HepG2 (cell line): ENCODE data around the gene LDB3. TPM values are rescaled to one million over a fixed set of nuclear protein-coding genes. Genes with fewer than 3 reads are reported as not detected.
A peak's percentile ranks its signal among the peaks of the same experiment; 100 is the strongest.

Experiments
- ARHGAP35 ChIP-seq: sonication (generic); formaldehyde crosslinking; IDR thresholded peaks from 2 replicates; pipeline ENCODE4 v1.9.0; 2022; ENCODE audit warnings: mild to moderate bottlenecking, inconsistent platforms, moderate library complexity, missing genetic modification reagents, borderline replicate concordance
- ATF7-NPFF ChIP-seq: sonication (generic); formaldehyde crosslinking; IDR thresholded peaks from 2 replicates; pipeline ENCODE4 v1.8.1; 2023; ENCODE audit warnings: mild to moderate bottlenecking, low read depth, missing genetic modification reagents, moderate library complexity
- FOXC1 ChIP-seq: sonication (generic); formaldehyde crosslinking; IDR thresholded peaks from 2 replicates; pipeline ENCODE4 v1.8.0; 2022; ENCODE audit warnings: mild to moderate bottlenecking, missing genetic modification reagents, borderline replicate concordance
- HNF4G ChIP-seq, 2 experiments: sonication (generic) in 1 of 2; formaldehyde crosslinking in 1 of 2; IDR thresholded peaks; 2 replicates each; pipeline versions ENCODE4 v1.4.0 to v1.6.1; 2011 to 2020; ENCODE audit warnings: borderline replicate concordance in 2 of 2, low read depth in 2 of 2, mild to moderate bottlenecking in 2 of 2, low read length in 1 of 2, missing genetic modification reagents in 1 of 2, moderate library complexity in 1 of 2
- NR2F2 ChIP-seq: IDR thresholded peaks from 2 replicates; pipeline ENCODE4 v1.6.1; 2012; ENCODE audit warnings: low read depth, inconsistent platforms, borderline replicate concordance
- SMC3 ChIP-seq: IDR thresholded peaks from 2 replicates; pipeline ENCODE4 v1.6.1; 2011; ENCODE audit warnings: low read length, improper control_type of control experiment
- SOX13 ChIP-seq, 3 experiments: fragments of 450-650 bp in 1 of 3; sonication (generic) in 1 of 3; formaldehyde crosslinking in 1 of 3; IDR thresholded peaks in 2 of 3; conservative IDR thresholded peaks in 1 of 3; 2 replicates each; pipeline versions ENCODE4 v1.5.0 to v1.6.1; 2016 to 2020; ENCODE audit warnings: antibody characterized with exemption in 1 of 3, mild to moderate bottlenecking in 1 of 3, missing compliant biosample characterization in 1 of 3, missing genetic modification reagents in 1 of 3, moderate library complexity in 1 of 3
- ZFY ChIP-seq: sonication (generic); formaldehyde crosslinking; IDR thresholded peaks from 2 replicates; pipeline ENCODE4 v1.4.0; 2020; ENCODE audit warnings: missing genetic modification reagents
- ZNF124 ChIP-seq: sonication (generic); formaldehyde crosslinking; IDR thresholded peaks from 2 replicates; pipeline ENCODE4 v1.4.0; 2020; ENCODE audit warnings: missing genetic modification reagents
- ZNF333 ChIP-seq: sonication (generic); formaldehyde crosslinking; IDR thresholded peaks from 2 replicates; pipeline ENCODE4 v1.4.0; 2020; ENCODE audit warnings: mild to moderate bottlenecking, missing genetic modification reagents, borderline replicate concordance
- ZNF614 ChIP-seq: IDR thresholded peaks from 2 replicates; pipeline ENCODE4 v1.6.1; 2018; ENCODE audit warnings: missing biosample characterization, missing genetic modification reagents, inconsistent platforms, borderline replicate concordance
- ZNF616 ChIP-seq: sonication (generic); formaldehyde crosslinking; IDR thresholded peaks from 2 replicates; pipeline ENCODE4 v1.5.0; 2020; ENCODE audit warnings: low read depth, mild to moderate bottlenecking, missing genetic modification reagents
- ZNF781 ChIP-seq: sonication (generic); formaldehyde crosslinking; IDR thresholded peaks from 2 replicates; pipeline ENCODE4 v1.5.1; 2020; ENCODE audit warnings: borderline replicate concordance, mild to moderate bottlenecking, missing genetic modification reagents; ENCODE audit errors: not compliant biosample characterization
- polyA plus RNA-seq, 8 experiments: library from polyadenylated mRNA; depleted of rRNA in 3 of 8; stranded (reverse) in 7 of 8; unstranded in 1 of 8; fragments of >200 nt; fragmentation: Illumina TruSeq in 4 of 8; extraction: Trizol in 4 of 8; gene quantifications; 2 replicates each; pipeline versions ENCODE4 v1.2.1 to v1.2.3, GENCODE V29; 2011 to 2016; ENCODE audit warnings: low read depth in 4 of 8, missing spikeins in 1 of 8, mixed read lengths in 1 of 8; ENCODE audit not compliant: insufficient read depth in 1 of 8
- total RNA-seq, 5 experiments: library from RNA; depleted of rRNA; stranded (reverse); fragments of >200 nt; fragmentation: Illumina TruSeq; extraction: Trizol; gene quantifications; 2 replicates each; pipeline ENCODE4 v1.2.3, GENCODE V29; 2016; ENCODE audit warnings: low read depth in 1 of 5
- TF ChIP-seq, protein P1 (sequence below): sonication (generic); formaldehyde crosslinking; IDR thresholded peaks from 2 replicates; pipeline ENCODE4; 2020; ENCODE audit warnings: missing genetic modification reagents, mild to moderate bottlenecking, borderline replicate concordance
- TF ChIP-seq, protein P2 (sequence below): sonication (generic); formaldehyde crosslinking; IDR thresholded peaks from 2 replicates; pipeline ENCODE4 v1.5.0; 2020; ENCODE audit warnings: mild to moderate bottlenecking, missing genetic modification reagents, borderline replicate concordance

Gene LDB3
- total and polyA plus RNA-seq, 2 of the 13 experiments (the other 11 are each of a cell fraction or from before 2014, with no cell fraction given): not detected

DNA sequence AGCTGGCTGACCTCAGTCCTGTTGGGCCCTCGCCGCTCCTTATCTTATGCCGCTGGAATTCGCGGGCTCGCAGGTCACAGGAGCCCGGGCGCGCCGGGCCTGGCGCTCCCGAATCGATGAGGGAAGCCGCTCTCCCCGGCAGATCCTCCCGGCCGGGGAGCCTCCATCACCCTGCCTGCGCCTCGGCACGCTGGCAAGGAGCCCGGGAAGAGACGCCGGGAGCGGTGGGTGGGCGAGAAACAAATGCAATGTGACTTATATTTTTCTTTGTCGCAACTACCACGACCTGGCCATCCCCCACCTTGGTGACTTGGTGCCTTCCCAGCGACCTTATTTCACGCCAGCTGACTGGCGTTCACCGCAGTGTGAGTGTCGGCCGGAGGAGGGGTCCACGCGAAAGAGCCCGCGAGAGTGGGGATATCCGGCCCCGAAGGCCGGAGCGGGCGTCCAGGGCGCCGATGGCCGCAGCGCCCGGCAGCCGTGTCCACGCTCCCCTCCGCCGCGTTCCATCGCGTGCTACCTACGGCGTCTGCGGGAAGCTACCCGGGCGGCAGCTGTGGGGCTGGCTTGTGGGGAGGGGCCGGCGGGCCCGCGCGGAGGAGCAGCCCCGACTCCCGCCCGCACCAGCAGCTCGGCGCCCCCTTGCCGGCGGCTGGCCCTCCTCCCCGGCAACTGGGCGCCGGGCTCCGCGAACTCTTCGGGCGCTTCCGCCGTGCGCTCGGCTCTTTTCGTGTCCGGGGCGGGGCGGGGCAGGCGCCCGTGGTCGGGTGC, 87.6 kb downstream of the LDB3 start (continued):
- TF ChIP-seq ZNF333 (CRISPR knock-in tag) (peak; percentile 80; the same call in 1 of the 2 replicates), ATF7-NPFF (CRISPR knock-in tag) (no peak; the same call in 1 of the 2 replicates), HNF4G (IDR thresholded peaks at IDR 0.05; ENCODE audit: borderline replicate concordance, low read depth, low read length) (peak; percentile 62; the same call in 1 of the 2 replicates), HNF4G (CRISPR knock-in tag; IDR thresholded peaks at IDR 0.05; ENCODE audit: borderline replicate concordance, low read depth) (no peak), FOXC1 (CRISPR knock-in tag) (0 out of 2 replicates have a peak, but pooled peaks have one; percentile 27), ZNF616 (peak; percentile 93), ARHGAP35 (CRISPR knock-in tag) (peak; percentile 18; the same call in 1 of the 2 replicates), ZNF781 (CRISPR knock-in tag) (peak; percentile 68), SOX13 (IDR thresholded peaks at IDR 0.05) (no peak), SOX13 (CRISPR knock-in tag; conservative IDR thresholded peaks at IDR 0.05 in 1 of 2, IDR thresholded peaks at IDR 0.05 in 1 of 2) (peak in 1 of 2 experiments; percentile 10; a peak in 1 of 4 replicates), ZNF614 (no peak), NR2F2 (0 out of 2 replicates have a peak, but pooled peaks have one; percentile 12), ZNF124 (CRISPR knock-in tag) (peak; percentile 78), SMC3 (no peak), ZFY (CRISPR knock-in tag) (peak; percentile 82)
- TF ChIP-seq, protein P1, sequence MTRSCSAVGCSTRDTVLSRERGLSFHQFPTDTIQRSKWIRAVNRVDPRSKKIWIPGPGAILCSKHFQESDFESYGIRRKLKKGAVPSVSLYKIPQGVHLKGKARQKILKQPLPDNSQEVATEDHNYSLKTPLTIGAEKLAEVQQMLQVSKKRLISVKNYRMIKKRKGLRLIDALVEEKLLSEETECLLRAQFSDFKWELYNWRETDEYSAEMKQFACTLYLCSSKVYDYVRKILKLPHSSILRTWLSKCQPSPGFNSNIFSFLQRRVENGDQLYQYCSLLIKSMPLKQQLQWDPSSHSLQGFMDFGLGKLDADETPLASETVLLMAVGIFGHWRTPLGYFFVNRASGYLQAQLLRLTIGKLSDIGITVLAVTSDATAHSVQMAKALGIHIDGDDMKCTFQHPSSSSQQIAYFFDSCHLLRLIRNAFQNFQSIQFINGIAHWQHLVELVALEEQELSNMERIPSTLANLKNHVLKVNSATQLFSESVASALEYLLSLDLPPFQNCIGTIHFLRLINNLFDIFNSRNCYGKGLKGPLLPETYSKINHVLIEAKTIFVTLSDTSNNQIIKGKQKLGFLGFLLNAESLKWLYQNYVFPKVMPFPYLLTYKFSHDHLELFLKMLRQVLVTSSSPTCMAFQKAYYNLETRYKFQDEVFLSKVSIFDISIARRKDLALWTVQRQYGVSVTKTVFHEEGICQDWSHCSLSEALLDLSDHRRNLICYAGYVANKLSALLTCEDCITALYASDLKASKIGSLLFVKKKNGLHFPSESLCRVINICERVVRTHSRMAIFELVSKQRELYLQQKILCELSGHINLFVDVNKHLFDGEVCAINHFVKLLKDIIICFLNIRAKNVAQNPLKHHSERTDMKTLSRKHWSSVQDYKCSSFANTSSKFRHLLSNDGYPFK (CRISPR knock-in tag): peak; percentile 74; the same call in 1 of the 2 replicates
- TF ChIP-seq, protein P2, sequence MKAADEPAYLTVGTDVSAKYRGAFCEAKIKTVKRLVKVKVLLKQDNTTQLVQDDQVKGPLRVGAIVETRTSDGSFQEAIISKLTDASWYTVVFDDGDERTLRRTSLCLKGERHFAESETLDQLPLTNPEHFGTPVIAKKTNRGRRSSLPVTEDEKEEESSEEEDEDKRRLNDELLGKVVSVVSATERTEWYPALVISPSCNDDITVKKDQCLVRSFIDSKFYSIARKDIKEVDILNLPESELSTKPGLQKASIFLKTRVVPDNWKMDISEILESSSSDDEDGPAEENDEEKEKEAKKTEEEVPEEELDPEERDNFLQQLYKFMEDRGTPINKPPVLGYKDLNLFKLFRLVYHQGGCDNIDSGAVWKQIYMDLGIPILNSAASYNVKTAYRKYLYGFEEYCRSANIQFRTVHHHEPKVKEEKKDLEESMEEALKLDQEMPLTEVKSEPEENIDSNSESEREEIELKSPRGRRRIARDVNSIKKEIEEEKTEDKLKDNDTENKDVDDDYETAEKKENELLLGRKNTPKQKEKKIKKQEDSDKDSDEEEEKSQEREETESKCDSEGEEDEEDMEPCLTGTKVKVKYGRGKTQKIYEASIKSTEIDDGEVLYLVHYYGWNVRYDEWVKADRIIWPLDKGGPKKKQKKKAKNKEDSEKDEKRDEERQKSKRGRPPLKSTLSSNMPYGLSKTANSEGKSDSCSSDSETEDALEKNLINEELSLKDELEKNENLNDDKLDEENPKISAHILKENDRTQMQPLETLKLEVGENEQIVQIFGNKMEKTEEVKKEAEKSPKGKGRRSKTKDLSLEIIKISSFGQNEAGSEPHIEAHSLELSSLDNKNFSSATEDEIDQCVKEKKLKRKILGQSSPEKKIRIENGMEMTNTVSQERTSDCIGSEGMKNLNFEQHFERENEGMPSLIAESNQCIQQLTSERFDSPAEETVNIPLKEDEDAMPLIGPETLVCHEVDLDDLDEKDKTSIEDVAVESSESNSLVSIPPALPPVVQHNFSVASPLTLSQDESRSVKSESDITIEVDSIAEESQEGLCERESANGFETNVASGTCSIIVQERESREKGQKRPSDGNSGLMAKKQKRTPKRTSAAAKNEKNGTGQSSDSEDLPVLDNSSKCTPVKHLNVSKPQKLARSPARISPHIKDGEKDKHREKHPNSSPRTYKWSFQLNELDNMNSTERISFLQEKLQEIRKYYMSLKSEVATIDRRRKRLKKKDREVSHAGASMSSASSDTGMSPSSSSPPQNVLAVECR (CRISPR knock-in tag): peak; percentile 69; the same call in 1 of the 2 replicates
